ENCODE measurements around the gene MAST1. TPM values are rescaled to one million over a fixed set of nuclear protein-coding genes. Genes with fewer than 3 reads are reported as not detected.
A peak's percentile ranks its signal among the peaks of the same experiment; 100 is the strongest.

The MAST1 gene
- total RNA-seq, 1 experiment from 2014 or later = 28.9 TPM

DNA sequence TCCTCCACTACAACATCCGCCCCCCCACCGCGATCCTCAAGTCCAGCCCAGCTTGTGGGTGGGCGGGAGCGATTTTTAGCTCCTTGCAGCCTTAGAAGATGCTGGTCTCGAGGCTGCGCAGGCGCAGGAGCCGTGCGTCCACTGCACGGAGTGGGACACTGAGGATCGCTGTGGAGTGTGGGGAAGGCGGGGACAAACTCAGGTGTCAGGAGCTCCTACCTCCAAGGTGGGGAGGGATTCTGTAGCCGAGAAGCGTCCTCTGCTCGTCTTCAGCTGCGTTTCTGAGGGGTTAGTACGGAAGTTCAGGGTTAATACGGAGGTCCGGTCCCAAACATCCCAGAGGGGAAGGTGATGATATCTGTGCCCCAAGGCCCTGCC lies 3.8 kb upstream of the MAST1 start, which contains the start of gene RTBDN:
Gene RTBDN (minus strand): TSS at position 14 of the 378 bp plus-strand sequence. CDS start 4,600 bp downstream, outside the sequence.
- H3K9me2 ChIP-seq (ENCODE audit: insufficient read depth) = no peaks in the 10 kb centered on the region
- H3K27ac ChIP-seq (ENCODE audit: low read depth, low read length) = peak within 1 kb of the TSS; percentile 89
- H3K9me3 ChIP-seq (ENCODE audit: control insufficient read depth in 1 of 2, insufficient read depth in 1 of 2, low read depth in 1 of 2, low read length in 2 of 2) = no peaks in the 10 kb centered on the region
- H3K9ac ChIP-seq (ENCODE audit: low read length) = peak within 1 kb of the TSS; percentile 73
- no peaks in the 10 kb centered on the region for H3K36me3 ChIP-seq (ENCODE audit: control insufficient read depth in 1 of 2, insufficient read depth in 2 of 2, low read length in 2 of 2)
- peak within 1 kb of the TSS; percentile 65 to 69 for H3K4me3 ChIP-seq (replicated peaks in 1 of 2; ENCODE audit: low read depth in 1 of 2, low read length in 2 of 2)
- BruUV-seq (replicated peaks) = no TSS peak
- DNase-seq (ENCODE audit: low read depth, low spot score) (no peak), ATAC-seq (peak; percentile 13)
- POLR2A ChIA-PET = interaction anchor here (0.6 to 3.0 kb wide), 8 partner anchors 9 to 60 kb away, joined by 3 to 14 read pairs (median 3); partner anchors contain the start of genes JUNB, RNASEH2A and THSD8
- H4K20me1 ChIP-seq (ENCODE audit: insufficient read depth) = no peaks in the 10 kb centered on the region
- CTCF ChIA-PET = interaction anchor here (0.7 to 2.6 kb wide), 9 partner anchors 9 to 131 kb away, joined by 3 to 12 read pairs (median 4); no protein-coding TSS in a partner anchor
- peaks cover 41 to 64% of the 10 kb centered on the region in 2 experiments for H3K4me1 ChIP-seq (ENCODE audit: control insufficient read depth in 1 of 2, insufficient read depth in 2 of 2, low read length in 2 of 2)
- no peak within 1 kb of the TSS for H2AFZ ChIP-seq (ENCODE audit: low read depth, low read length, poor library complexity, severe bottlenecking)
- intact Hi-C loops (cut with micrococcal nuclease) = no loop called here
- RAD21 ChIA-PET (ENCODE audit: low non-redundant PET in 1 of 2, low total read pairs in 2 of 2, uncharacterized antibody in 2 of 2, unreplicated experiment in 2 of 2) = no interaction called here
- H3K4me2 ChIP-seq (ENCODE audit: low read length) = peak within 1 kb of the TSS; percentile 93
- peaks cover 9% of the 10 kb centered on the region; the same call in 1 of the 2 replicates for H3K79me2 ChIP-seq (ENCODE audit: insufficient read depth, low read length)
- TF ChIP-seq ELF1 (IDR thresholded peaks at IDR 0.05; ENCODE audit: borderline replicate concordance, low read depth) (no peak), EGR1 (IDR thresholded peaks at IDR 0.05; ENCODE audit: low read depth) (peak; percentile 57; the same call in 1 of the 2 replicates)
- TF ChIP-seq, protein P1, sequence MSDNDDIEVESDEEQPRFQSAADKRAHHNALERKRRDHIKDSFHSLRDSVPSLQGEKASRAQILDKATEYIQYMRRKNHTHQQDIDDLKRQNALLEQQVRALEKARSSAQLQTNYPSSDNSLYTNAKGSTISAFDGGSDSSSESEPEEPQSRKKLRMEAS (IDR thresholded peaks at IDR 0.05) = no peak
- no peaks in the 10 kb centered on the region for H3K27me3 ChIP-seq (ENCODE audit: insufficient read depth, low read length)

DNA sequence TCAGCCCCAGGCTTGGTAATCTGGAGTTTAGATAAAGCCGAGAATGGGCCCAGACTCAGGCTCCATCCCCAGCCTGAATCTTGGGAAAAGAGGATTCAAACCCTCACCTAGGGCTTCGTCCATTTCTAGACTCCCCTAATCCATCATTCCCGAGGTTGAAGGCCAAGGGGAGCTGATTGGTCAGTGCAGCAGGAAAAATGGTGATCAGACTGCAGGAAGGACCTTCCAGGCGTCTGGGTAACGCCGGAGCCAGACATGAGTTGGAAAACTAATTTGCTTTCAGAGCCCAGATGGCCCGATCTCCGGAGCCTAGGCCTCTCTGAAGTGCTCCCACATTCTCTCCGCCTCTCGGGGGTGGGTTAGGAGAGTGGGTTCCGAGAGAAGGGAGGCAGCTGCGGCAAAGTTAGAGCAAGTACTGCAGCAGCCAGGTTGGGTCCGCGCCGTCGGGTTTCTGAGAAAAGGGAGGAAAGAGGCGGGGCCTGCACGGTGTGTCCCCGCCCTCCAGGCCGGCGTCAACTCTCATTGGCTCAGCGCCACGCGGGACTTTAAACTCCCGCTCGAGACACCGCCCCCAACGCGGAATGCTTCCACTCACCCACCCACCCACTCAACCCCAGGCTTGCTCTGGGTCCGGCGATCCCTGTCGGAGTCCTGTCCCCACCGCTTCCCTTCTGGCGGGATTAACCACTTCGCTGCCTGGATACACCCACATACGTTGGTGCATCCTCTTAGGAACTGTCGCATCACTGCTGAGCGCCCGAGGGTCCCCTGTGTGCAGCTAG lies 3.1 kb upstream of the MAST1 start:
- Histone ChIP-seq H3K4me3 (replicated peaks in 1 of 2; ENCODE audit: low read depth in 1 of 2, low read length in 2 of 2) (peak overlapping the region; percentile 65 to 69), H3K79me2 (ENCODE audit: insufficient read depth, low read length) (peaks cover 12% of the 10 kb centered on the region; the same call in 1 of the 2 replicates), H3K27ac (ENCODE audit: low read depth, low read length) (peak overlapping the region; percentile 89), H3K27me3 (ENCODE audit: insufficient read depth, low read length) (no peaks in the 10 kb centered on the region), H3K4me2 (ENCODE audit: low read length) (peak overlapping the region; percentile 93), H3K9me2 (ENCODE audit: insufficient read depth) (no peaks in the 10 kb centered on the region), H3K9ac (ENCODE audit: low read length) (peak overlapping the region; percentile 73), H3K9me3 (ENCODE audit: control insufficient read depth in 1 of 2, insufficient read depth in 1 of 2, low read depth in 1 of 2, low read length in 2 of 2) (no peaks in the 10 kb centered on the region), H4K20me1 (ENCODE audit: insufficient read depth) (no peaks in the 10 kb centered on the region), H3K4me1 (ENCODE audit: control insufficient read depth in 1 of 2, insufficient read depth in 2 of 2, low read length in 2 of 2) (peaks cover 46 to 69% of the 10 kb centered on the region in 2 experiments), H2AFZ (ENCODE audit: low read depth, low read length, poor library complexity, severe bottlenecking) (no peak overlapping the region), H3K36me3 (ENCODE audit: control insufficient read depth in 1 of 2, insufficient read depth in 2 of 2, low read length in 2 of 2) (no peaks in the 10 kb centered on the region)
- POLR2A ChIA-PET = interaction anchor here (0.8 to 3.0 kb wide), 4 partner anchors 10 to 60 kb away, joined by 3 to 14 read pairs (median 4); partner anchors contain the start of genes JUNB and RNASEH2A
- CTCF ChIA-PET = interaction anchor here (1.3 to 2.6 kb wide), 7 partner anchors 12 to 130 kb away, joined by 3 to 12 read pairs (median 4); no protein-coding TSS in a partner anchor
- peak; percentile 37 for ATAC-seq
- intact Hi-C loops (cut with micrococcal nuclease) = loop anchor here (5.0 kb wide), 2 partner anchors 33 to 118 kb away; partner anchors contain the start of genes PRDX2 and THSD8
- RAD21 ChIA-PET (ENCODE audit: low non-redundant PET in 1 of 2, low total read pairs in 2 of 2, uncharacterized antibody in 2 of 2, unreplicated experiment in 2 of 2) = no interaction called here
- DNase-seq (ENCODE audit: low read depth, low spot score) = peak; percentile 69
- TSS peak; percentile 84 for BruUV-seq (replicated peaks)
- TF ChIP-seq SIN3A (IDR thresholded peaks at IDR 0.05; ENCODE audit: low read depth) (no peak), CBX3 (IDR thresholded peaks at IDR 0.05; ENCODE audit: low read depth) (no peak), EGR1 (IDR thresholded peaks at IDR 0.05; ENCODE audit: low read depth) (0 out of 2 replicates have a peak, but pooled peaks have one; percentile 42), POLR2A (IDR thresholded peaks at IDR 0.05; ENCODE audit: borderline replicate concordance, extremely low read depth, insufficient read depth, insufficient read length) (no peak), CEBPB (IDR thresholded peaks at IDR 0.05; ENCODE audit: low read depth) (no peak), ZFX (IDR thresholded peaks at IDR 0.05) (no peak), POLR2AphosphoS5 (IDR thresholded peaks at IDR 0.05; ENCODE audit: low read depth, low read length) (peak; percentile 67), RAD21 (IDR thresholded peaks at IDR 0.05; ENCODE audit: low read depth) (no peak), TCF7L2 (IDR thresholded peaks at IDR 0.05; ENCODE audit: borderline replicate concordance, extremely low read depth, insufficient read depth, insufficient read length) (no peak), YY1 (IDR thresholded peaks at IDR 0.05; ENCODE audit: extremely low read depth, insufficient replicate concordance, low read depth, low read length) (no peak), JUND (IDR thresholded peaks at IDR 0.05) (no peak)
- TF ChIP-seq, protein P1 (IDR thresholded peaks at IDR 0.05) = 0 out of 2 replicates have a peak, but pooled peaks have one; percentile 9
- TF ChIP-seq, protein P2, sequence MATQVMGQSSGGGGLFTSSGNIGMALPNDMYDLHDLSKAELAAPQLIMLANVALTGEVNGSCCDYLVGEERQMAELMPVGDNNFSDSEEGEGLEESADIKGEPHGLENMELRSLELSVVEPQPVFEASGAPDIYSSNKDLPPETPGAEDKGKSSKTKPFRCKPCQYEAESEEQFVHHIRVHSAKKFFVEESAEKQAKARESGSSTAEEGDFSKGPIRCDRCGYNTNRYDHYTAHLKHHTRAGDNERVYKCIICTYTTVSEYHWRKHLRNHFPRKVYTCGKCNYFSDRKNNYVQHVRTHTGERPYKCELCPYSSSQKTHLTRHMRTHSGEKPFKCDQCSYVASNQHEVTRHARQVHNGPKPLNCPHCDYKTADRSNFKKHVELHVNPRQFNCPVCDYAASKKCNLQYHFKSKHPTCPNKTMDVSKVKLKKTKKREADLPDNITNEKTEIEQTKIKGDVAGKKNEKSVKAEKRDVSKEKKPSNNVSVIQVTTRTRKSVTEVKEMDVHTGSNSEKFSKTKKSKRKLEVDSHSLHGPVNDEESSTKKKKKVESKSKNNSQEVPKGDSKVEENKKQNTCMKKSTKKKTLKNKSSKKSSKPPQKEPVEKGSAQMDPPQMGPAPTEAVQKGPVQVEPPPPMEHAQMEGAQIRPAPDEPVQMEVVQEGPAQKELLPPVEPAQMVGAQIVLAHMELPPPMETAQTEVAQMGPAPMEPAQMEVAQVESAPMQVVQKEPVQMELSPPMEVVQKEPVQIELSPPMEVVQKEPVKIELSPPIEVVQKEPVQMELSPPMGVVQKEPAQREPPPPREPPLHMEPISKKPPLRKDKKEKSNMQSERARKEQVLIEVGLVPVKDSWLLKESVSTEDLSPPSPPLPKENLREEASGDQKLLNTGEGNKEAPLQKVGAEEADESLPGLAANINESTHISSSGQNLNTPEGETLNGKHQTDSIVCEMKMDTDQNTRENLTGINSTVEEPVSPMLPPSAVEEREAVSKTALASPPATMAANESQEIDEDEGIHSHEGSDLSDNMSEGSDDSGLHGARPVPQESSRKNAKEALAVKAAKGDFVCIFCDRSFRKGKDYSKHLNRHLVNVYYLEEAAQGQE (IDR thresholded peaks at IDR 0.05; ENCODE audit: low read depth) = no peak
